GM20000 (cell line): ENCODE measurements around the gene PALLD.

Experiments used
- DNase-seq: peaks from one replicate; pipeline ENCODE4 v3.0.0; 2012; ENCODE audit warnings: low spot score
- TF ChIP-seq, protein P1 (sequence below): IDR thresholded peaks from 2 replicates; pipeline ENCODE4 v1.5.1; 2012; ENCODE audit warnings: mild to moderate bottlenecking, control low read depth; ENCODE audit errors: extremely low read depth, missing control alignments

PALLD gene

DNA sequence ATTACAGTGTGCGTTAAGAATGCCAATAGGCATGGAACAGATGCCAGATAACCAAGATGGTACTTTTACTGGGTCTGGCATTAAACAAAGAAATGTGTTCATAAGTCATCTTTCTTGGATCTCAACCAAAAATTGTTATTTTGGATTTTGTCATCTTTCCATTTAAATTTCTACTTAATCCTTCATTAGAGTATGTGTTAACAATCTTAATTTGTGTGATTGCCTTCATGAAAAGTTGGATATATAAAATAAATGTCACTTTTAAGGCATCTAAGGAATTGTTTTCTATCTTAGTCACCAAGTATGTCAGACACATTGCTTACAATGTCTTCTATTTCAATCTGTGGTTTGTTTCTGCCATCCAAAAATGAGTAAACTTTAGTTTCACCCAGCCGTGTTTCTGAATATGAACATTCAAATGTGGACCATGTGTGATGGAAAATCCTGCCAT, 87.5 kb downstream of the PALLD start:
- TF ChIP-seq, protein P1, sequence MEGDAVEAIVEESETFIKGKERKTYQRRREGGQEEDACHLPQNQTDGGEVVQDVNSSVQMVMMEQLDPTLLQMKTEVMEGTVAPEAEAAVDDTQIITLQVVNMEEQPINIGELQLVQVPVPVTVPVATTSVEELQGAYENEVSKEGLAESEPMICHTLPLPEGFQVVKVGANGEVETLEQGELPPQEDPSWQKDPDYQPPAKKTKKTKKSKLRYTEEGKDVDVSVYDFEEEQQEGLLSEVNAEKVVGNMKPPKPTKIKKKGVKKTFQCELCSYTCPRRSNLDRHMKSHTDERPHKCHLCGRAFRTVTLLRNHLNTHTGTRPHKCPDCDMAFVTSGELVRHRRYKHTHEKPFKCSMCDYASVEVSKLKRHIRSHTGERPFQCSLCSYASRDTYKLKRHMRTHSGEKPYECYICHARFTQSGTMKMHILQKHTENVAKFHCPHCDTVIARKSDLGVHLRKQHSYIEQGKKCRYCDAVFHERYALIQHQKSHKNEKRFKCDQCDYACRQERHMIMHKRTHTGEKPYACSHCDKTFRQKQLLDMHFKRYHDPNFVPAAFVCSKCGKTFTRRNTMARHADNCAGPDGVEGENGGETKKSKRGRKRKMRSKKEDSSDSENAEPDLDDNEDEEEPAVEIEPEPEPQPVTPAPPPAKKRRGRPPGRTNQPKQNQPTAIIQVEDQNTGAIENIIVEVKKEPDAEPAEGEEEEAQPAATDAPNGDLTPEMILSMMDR = no peak
- no peak for DNase-seq

- TF ChIP-seq, protein P1 = peak; percentile 43
- DNase-seq = peak; percentile 36
These were observed 88.6 kb downstream of the PALLD start for GRCh38 chr4:168585168-168586091.

DNA sequence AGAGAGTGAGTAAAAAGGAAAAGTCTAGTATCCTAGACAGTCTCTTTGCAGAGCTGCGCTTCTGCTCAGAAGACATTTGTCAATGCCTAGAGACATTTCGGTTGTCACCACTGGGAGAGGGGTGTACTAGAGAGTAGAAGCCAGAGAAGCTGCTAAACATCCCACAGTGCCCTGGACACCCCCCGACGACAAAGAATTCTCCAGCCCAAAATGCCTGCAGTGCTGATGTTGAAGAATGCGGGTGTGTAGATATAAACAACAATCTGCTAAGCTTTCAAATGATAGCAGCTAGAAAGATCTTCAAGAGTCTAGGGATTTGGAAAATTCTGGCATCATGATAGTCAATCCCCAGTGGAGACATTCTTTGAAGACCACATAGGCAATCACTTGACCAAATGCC, 90.1 kb downstream of the PALLD start:
- DNase-seq = no peak
- TF ChIP-seq, protein P1 = no peak

- DNase-seq = no peak
- TF ChIP-seq, protein P1 = no peak
These were observed 90.7 kb downstream of the PALLD start for GRCh38 chr4:168587411-168588125.

DNA sequence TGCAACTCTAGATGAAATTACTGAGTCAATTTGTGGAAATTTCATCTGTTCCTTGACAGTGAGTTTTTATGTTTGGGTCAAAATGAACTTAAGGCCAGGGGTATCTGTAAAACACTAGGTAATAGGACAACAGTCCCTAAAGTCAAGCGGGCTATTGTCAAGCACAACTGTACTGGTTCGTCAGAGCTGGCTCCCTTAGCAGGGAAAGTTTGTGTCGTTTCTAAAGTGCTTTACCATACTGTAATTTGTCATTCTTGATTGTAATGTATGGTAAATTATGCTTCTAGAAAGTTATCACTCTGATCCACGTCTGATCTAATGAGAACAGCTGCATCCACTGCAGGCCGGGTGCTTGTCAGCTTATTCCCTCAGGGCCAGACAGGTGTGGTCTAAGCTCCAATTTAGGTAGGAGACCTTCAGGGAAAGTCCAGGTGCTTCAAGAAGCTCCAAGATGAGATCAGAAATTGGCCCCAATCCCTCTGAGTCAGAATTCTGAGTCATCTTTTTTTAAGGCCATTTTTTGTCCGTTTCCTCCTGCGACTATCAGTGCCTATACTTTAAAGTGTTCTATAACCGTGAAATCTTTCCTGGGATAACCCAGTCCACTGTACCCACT, 92.2 kb downstream of the PALLD start:
- DNase-seq = no peak
- TF ChIP-seq, protein P1 = no peak

DNA sequence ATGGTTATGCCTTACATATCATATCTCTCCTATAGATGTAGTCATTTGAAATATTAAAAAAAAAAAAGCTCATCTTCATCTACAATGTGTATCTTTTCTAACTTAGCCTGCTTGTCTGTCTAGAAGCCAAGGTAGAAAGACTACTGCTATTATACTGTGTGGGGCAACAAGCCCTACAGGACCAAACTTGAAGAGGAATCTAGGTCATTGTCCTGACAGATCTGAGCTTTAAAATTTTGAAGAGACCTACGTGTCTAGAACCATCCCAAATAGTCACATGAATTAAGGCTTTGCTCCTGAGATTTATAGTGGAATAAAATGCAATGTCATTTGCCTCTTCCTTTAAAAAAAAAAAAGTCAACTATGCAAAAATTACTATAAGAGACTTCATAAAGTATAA, 95.8 kb downstream of the PALLD start:
- no peak for DNase-seq
- TF ChIP-seq, protein P1 = no peak

- DNase-seq = no peak
- TF ChIP-seq, protein P1 = no peak
These were observed 96.5 kb downstream of the PALLD start for GRCh38 chr4:168593399-168593798.
